GM12891 (cell line): ENCODE measurements around the gene CEP170B.

ENCODE experiments used
- PAX5 ChIP-seq: IDR thresholded peaks from 2 replicates; pipeline ENCODE4 v1.6.1; 2011; ENCODE audit warnings: low read length, moderate library complexity, mild to moderate bottlenecking; ENCODE audit not compliant: insufficient read depth, severe bottlenecking
- POLR2A ChIP-seq: IDR thresholded peaks from 2 replicates; pipeline ENCODE4 v1.6.1; 2011; ENCODE audit warnings: low read depth, low read length, control low read depth
- POLR2AphosphoS5 ChIP-seq: IDR thresholded peaks from 2 replicates; pipeline ENCODE4 v1.6.1; 2011; ENCODE audit warnings: low read depth, low read length, control low read depth
- POU2F2 ChIP-seq: IDR thresholded peaks from 2 replicates; pipeline ENCODE4 v1.6.1; 2011; ENCODE audit warnings: low read depth, mild to moderate bottlenecking, control low read depth, low read length, moderate library complexity
- SPI1 ChIP-seq: IDR thresholded peaks from 2 replicates; pipeline ENCODE4 v1.6.1; 2011; ENCODE audit warnings: low read depth, low read length, control low read depth
- TAF1 ChIP-seq: IDR thresholded peaks from 2 replicates; pipeline ENCODE4 v1.6.1; 2011; ENCODE audit warnings: low read depth, low read length, control low read depth

DNA sequence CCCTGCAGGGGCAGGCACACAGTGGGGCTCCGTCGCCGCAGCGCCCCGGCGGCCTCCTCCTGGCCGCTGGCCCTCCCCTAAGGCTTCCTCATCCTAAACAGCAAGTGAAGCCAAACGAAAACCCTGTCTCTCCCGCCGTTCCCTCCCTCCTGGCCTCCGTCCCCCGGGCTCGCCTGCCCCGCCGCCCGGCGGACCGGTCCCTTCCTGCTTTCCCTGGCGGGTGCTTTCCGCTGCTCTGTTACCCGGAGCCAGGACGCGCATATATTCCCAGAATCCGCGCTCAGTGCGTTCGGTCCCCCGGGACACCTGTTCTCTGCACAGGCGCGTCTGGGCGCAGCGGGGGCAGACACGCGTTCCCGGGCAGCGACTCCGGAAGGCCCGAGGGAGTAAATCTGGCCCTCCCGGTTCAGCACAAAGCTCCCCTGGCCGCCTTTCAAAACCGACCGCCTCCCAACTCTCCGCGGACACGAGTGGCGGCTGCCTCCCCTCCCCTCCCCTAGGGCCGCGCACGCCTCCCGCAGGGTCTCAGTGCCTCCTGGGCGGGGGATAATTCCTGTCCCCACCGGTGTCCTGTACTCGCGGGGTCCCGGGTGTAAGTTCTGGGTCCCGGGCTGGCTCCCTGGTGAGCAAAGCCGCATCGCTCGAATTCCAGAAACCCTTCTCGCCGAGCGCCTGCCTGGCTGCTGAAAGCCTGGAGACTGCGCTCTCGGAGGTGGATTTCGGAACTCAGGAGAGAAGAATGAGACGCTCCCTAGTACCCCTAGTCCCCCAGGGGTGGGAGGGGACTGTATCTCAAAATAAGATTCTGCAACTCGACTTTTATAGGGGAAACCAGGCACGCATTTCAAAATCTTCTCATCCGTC is 21.4 kb upstream of the CEP170B start:
- TF ChIP-seq TAF1 (no peak), POLR2AphosphoS5 (no peak), POLR2A (no peak), POU2F2 (no peak), SPI1 (no peak), PAX5 (no peak)
